ENCODE measurements around the gene AKT3.
"Not testable (repeated sequence)": the region's sequence is repeated elsewhere in the genome, so short reads cannot be mapped to it uniquely, and the experiment has no call there.

AKT3 gene

DNA sequence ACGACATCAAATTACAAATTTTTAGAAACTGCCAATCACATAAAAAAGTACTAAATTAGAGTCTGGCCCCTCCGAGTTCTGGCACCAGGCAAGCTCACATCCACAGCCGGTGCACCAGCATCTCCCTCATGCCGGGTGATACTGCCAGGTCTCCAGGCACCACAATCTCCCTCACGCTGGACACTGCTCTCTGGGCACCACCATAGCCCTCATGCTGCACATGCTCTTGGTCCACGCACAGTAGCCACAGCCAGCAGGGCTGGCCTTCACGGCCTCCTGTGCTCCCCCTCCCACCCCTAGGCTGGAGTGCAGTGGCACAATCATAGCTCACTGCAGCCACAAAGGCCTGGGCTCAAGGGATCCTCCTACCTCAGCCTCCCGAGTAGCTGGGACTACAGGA is 65.5 kb downstream of the AKT3 start:
- DNase-seq (ENCODE audit: low read depth): no peak

DNA sequence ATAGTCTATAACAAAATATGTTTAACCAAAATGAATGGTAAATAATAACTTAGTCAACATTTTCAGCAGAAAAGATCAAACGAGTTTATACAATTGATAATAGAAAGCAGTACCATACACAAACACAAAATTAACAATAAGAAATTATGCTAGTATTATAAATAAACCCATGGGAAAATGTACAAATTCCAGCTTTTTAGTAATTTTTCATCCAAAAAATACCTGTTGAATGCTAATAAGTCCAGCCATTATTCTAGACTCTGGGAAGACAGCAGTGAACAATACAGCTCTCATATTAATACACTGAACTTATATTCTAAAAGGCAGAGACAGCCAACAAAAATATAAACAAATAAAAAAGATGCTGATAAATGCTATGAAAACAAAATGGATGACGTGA is 66.3 kb downstream of the AKT3 start:
- DNase-seq (ENCODE audit: low read depth): no peak

DNA sequence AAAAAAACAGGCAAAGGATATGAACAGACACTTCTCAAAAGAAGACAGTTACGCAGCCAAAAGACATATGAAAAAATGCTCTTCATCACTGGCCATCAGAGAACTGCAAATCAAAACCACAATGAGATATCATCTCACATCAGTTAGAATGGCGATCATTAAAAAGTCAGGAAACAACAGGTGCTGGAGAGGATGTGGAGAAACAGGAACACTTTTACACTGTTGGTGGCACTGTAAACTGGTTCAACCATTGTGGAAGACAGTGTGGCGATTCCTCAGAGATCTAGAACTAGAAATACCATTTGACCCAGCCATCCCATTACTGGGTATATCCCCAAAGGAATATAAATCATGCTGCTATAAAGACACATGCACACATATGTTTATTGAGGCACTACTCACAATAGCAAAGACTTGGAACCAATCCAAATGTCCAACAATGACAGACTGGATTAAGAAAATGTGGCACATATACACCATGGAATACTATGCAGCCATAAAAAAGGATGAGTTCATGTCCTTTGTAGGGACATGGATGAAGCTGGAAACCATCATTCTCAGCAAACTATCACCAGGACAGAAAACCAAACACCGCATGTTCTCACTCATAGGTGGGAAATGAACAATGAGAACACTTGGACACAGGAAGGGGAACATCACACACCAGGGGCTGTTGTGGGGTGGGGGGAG is 77.5 kb downstream of the AKT3 start:
- not testable (repeated sequence) for DNase-seq (ENCODE audit: low read depth)

DNA sequence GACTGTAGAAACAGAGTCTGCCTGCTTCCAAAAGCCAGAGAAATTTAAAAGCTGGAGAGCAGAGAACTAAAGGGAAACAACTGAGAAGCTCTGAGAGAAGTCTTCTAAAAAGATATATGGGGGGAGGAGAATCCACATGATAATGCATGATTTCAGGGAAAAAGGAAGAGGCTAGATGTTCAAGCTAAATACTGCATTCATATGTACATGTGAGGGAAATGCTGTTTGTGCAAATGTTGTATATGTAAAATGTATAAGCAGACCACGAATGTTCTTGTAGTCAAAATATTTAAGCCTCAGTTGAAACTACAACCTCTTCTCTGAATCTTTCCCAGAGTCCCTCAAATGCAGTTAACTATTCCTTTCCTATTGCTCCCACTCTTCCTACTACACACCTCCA is 79.2 kb downstream of the AKT3 start:
- no peak for DNase-seq (ENCODE audit: low read depth)

DNA sequence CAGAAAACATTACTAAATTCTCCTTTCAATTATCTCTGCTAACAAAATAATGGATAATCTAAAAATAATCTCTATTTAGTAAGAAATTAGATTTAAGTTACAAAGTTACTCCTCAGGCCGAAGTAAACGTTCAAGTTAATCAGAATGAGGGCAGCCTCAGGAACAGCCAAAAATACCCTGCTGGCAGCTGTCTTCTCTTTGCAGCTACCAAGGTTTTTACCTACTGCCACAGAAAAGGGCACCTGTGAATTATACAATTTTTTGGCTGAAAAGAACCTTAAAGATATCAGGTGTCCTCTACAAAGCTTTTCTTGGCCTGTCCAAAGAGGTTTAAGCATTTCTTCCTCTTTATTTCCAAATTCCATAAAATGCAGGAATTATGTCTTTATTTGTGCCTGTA is 84.4 kb downstream of the AKT3 start:
- DNase-seq (ENCODE audit: low read depth): no peak

DNA sequence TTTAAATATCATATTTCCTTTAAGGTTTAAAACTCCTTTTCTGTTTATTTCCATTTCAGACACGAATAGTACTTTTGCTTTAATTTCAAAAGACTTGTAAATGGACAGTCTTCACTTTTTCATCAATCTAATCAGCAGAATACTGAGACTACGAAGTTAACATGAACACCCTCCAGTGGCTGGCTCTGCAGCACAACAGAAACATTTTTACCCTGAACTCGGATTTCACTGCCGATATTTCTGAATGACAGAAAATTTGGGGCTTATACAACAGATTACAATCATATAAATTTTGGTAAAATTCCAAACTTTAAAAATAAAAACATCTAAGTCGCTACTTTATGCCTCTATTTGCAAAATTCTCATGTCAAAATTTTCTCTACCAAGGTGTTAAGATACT is 86.2 kb downstream of the AKT3 start:
- no peak for DNase-seq (ENCODE audit: low read depth)

DNA sequence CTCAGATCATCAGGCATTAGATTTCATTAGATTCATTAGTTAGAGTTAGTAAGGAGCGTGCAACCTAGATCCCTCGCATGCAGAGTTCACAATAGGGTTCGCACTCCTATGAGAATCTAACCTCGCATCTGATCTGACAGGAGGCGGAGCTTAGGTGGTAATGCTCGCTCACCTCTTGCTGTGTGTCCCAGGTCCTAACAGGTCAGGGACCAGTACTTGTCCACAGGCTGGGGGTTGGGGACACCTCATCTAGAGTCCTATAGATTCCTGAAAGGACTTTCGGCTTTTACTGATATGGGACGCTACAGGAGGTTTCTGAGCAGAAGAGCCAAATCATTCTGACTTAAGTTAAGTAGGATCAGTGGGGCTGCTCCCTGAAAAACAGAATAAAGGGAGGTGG is 91.4 kb downstream of the AKT3 start:
- no peak for DNase-seq (ENCODE audit: low read depth)

DNA sequence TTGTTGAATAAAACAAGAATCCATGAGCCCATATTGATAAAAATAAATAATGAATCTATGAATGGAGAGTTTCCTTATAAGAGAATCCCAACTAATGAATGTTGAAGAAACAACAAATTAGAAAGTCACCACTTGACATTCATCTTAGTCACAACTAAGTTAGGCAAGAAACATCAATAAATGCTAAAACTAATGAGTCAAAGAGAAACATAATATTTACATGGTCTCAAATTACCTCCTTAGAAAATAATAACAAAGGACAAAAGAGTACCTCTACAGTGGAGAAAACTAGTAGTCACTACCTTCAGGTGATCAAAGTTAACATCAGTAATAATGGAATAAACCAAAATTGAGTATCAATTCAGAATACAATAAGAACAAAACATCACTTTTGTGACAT is 93.5 kb downstream of the AKT3 start:
- DNase-seq (ENCODE audit: low read depth): no peak

DNA sequence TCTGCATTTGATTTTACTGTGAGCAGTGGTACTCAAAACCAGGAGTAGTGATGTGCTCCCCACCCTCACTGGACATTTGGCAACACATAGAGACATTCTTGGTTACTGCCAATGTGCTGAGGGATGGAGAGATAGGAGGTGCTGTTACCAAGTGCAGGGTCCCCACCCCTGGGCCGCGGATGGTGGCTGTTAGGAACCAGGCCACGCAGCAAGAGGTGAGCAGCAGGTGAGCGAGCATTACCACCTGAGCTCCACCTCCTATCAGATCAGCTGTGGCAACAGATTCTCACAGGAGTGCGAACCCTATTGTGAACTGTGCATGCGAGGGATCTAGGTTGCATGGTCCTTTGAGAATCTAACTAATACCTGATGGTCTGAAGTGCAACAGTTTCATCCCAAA is 95.7 kb downstream of the AKT3 start:
- no peak for DNase-seq (ENCODE audit: low read depth)

DNA sequence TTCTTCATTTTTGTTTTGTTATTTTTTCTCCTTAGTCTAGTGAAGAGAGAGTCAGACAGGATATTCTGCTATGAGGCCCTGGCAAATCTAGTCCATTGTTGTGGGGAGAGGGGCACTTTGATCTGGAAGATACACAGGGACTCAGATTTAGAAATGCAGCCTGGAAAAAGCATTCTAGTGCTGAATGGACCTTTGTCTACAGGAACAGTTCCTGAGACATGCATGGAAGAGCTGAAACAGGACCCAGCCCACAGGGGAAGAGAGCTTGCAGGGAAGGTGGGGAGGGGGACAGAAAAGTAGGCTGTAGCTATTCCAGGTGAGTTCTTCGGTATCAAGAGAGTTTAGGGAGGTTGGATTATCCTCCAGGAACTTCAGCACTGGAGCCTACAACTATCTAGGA is 98.5 kb downstream of the AKT3 start:
- DNase-seq (ENCODE audit: low read depth): no peak

DNA sequence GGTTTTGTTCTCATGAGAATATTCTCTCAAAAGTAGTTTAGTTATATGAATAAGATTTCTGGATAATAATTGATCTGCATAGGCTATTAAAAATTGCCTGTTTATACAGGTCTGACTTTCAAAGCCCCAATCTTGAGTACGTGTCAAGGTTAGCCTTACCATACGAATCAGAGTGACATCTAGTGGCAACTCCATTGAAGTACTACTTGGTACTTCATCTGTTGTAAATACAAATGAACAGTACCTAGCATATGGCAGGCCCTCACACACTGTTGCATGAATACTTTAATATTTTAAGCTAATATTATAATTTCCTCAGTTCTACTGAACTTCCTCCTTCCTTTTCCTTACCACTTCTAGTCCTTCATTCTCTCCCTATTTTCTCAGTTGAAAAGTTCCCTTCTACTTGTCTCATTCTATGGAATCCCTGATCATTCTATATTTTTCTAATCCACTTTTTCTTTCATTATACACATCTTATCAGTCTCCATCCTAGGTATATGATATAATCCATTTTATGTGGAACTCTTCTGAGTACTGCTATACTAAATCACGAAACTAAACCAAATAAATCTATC is 101.2 kb downstream of the AKT3 start:
- DNase-seq (ENCODE audit: low read depth): no peak

DNA sequence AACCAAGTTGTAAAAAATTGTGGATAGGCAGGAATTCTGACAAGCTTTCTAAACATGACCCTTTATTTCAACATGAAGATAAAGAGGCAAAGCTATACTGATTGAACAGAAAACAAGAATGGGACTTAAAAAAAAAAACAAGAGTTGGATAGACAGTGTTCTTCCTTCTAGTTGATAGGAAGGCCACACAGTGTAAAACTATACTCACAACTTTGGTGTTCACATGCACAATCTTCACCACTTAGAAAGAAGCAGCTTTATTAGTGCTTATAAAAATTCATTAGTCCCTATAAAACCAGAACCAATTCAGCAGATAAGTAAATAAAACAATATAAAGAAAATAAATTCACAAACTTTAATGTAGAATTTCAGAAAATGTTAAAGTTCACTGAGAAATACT is 101.8 kb downstream of the AKT3 start:
- DNase-seq (ENCODE audit: low read depth): no peak

DNA sequence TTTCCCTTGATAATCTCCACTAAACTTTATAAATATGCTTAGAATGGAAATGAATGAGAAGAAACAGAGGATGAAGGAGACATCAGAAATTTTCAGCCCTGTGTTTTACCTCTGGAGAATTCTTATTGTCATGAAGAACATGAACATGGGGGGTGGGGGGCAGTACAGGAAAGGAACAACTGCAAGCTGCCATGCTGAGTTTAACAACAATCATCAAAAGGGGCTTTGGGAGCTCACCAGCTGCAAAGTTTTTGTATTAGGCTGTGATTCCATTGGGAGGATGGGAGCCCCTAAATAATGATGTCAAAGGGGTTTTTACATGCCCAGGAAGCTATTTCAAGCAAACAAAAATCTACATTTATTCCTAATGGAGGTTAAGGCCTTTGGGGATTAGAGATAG is 103.3 kb downstream of the AKT3 start:
- DNase-seq (ENCODE audit: low read depth): no peak

DNA sequence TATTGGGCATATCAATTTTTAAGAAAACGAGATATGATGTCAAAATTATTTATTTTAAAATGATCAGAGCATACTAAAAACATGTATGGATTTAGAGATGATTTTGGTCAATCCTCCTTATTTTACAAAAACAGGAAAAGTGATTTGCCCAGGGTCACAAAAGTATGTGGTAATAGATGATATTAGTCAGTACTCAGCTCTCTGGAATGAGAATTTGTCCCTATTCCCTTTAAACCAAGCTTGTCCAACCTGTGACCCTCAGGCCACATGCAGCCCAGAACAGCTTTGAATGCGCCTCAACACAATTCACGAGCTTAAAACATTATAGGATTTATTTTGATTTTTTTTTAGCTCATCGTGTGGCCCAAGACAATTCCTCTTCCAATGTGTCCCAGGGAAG is 104.7 kb downstream of the AKT3 start:
- DNase-seq (ENCODE audit: low read depth): no peak

DNA sequence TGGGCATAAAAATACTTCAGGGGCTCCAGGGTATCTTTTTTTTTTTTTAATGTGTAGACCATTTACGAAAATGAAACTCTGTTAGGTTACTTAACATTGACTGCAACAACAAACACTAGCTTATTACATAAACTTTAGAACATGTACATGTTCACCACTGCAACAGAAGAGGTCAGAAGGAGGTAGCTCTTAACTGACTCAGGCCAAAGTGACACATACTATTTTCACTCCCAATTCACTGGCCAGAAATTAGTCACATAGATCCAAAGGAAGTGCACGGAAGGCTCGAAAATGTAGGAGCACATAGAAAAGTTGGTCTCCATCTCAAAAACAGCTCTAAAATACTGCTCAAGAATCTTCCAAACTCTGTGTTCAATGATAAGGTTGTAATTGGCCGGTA is 107.2 kb downstream of the AKT3 start:
- DNase-seq (ENCODE audit: low read depth): no peak

DNA sequence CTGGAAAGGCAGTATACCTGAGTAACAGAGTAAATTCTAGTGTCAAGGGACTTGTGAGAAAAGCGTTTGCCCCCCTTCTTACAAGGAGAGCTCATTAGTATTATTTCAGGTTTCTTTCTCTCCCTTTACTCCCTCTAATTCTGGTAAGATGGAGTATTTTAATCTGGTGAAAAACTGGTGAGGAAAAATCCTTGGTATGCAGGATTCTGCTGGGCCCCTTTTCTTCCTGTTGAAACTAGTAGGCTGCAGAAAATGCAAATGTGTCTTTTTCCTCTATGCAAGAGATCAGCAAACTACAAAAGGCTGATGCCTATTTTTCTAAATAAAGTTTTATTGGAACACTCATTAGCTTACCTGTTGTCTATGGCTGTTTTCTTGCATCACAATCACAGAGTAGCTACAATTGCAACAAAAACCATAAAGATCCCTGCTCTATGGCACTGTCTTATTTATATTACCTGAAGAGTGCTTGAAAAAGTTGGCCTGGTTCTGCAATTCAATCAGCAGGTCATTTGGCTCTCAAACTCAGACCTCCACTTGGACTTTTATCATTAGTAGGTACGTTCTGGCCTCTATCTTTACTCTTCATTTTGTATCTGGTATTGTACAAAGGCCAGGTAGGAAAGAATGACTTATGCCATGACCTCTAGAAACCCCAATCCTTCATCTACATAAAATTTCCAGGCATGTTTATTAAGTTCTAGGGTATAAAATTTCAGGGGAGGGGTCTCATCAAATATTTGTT is 109.6 kb downstream of the AKT3 start:
- DNase-seq (ENCODE audit: low read depth): no peak

DNA sequence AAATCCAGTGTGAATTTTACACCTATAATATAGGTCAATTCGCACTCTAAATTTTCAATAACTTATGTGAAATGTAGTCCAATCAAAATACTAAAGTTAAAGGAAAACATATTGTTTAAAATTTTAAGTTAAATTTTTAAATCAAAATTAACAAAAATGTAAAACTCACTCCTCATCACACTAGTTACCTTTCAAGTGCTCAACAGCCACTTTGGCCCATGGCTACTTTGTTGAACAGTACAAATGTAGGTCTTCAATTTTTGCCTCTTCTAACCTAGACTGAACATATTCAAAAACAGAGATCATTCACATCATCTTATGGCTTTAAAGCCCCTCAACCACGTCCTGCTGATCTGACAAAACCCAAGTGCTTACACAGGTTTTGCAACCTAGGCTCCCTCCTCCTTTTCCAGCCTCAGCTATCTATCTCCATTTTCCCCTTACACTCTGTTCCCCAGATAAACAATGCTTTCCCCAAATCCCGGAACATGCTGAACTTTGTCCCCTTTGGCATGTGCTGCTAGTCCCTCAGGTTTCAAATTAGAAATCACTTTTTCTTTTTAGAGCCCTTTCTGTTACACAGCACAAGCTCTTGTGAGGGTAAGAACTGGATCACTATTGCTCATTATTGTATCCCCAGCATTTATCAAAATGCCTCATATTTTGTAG is 110.6 kb downstream of the AKT3 start:
- DNase-seq (ENCODE audit: low read depth): no peak

DNA sequence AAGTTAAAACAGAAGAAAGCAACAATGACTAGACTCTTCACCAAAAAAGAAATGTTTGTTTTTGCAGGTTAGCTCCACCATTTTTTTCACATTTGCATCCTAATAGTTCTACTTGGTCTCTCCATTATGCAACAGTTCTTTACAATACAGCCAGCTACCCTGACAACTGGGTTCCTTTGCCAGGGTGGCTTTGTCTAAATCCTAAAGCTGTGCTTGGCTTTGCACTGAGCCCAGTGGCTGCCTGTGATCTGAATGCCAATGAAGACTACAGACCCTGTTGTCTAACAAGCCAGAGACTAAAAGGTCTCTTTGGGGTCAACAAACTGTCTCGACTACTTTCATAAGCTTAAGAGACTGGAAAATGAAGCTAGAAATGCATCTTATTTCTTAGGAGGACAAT is 112.0 kb downstream of the AKT3 start:
- no peak for DNase-seq (ENCODE audit: low read depth)

DNA sequence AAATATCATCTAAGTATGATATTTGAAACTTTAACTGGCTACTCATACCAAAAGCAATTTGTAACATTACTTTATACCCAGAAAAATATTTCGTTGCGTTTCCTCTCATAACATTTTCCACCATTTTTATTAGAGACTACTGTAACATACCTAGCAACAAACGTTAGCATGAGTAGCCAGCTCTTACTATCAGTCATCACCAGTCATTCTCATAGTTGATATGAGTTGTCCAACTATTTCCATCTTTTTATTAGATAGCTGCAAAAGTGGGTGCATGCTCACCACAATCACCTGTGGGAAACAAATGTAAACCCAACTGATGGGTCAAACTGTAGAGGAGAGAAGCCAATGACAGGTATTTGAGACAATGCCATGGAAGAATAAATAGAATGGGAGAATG is 114.6 kb downstream of the AKT3 start:
- DNase-seq (ENCODE audit: low read depth): no peak

DNA sequence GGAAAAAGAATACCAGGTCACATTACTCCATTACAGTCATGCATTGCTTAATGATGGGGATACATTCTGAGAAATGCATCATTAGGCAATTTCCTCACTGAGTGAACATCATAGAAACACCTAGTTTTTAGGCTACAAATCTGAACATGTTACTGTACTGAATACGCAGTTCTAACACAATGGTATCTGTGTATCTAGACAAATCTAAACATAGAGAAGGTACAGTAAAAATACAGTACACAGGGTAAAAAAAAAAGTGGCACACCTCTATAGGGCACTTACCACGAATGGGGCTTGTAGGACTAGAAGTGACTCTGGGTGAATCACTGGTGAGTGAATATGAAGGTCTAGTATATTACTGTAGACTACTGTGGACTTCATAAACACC is 115.7 kb downstream of the AKT3 start:
- DNase-seq (ENCODE audit: low read depth): no peak

DNA sequence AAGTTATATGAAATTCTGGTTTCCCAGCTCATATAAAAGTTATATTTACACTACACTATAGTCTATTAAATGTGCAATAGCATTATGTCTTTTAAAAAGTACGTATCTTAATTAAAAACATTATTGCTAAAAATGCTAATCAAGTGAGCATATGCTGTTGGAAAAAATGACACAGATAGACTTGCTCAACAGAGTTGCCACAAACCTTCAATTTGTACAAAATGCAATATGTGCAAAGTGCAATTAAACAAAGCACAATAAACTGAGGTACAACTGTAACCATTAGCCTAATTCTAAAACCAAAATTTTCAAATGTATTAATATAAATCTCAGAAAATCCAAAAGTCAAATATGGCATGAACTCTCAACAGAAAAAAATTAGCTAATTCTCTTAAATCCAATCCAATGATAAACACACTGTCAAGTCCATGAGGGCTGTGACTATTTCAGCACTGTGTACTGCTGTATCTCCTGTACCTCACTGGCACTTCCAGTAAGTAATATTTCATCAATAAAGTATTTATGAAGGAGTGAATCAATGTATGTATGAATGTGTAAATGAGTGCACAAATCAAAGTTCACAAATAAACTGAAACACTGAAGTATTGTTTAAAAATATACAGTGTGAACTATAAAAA is 116.3 kb downstream of the AKT3 start:
- no peak for DNase-seq (ENCODE audit: low read depth)

DNA sequence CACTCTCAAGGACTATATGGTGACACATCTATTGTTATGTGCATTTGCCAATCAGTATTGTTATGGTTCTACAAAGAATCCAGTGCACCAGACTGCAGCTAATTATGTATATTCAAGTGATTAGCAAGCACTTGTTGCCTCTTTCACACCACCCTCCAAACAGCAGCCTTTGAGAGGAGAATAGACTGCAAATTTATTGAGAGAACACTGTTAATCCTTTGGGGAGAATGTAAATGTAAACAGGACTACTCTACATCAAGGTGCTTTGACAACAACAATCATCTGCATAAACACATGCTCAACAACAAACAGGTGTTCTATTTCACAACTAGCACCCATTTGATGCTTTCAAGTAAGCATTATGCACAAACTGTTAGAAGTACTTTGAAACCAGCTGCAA is 117.4 kb downstream of the AKT3 start:
- no peak for DNase-seq (ENCODE audit: low read depth)

Data from stimulated activated CD8-positive, alpha-beta memory T cell treated with anti-CD3 and anti-CD28 coated beads, Interleukin-12 subunit alpha, Interleukin-12 subunit beta, amount 100 ng/mL, for 1 hour (primary cell).